Choroid plexus epithelial cell (primary cell): ENCODE results near the gene ARVCF.

Source experiments
- DNase-seq: peaks from one replicate; pipeline ENCODE4 v3.0.0-alpha.2; 2010; ENCODE audit warnings: low read depth
- H3K4me3 ChIP-seq: 2 replicates; pipeline ENCODE4 v1.5.1; 2011; ENCODE audit warnings: low read depth, mild to moderate bottlenecking, control low read depth, low read length, moderate library complexity
- CTCF ChIP-seq: conservative IDR thresholded peaks from 2 replicates; pipeline ENCODE4 v1.5.1; 2011; ENCODE audit warnings: low read depth, mild to moderate bottlenecking, control low read depth, inconsistent platforms, low read length, moderate library complexity

The ARVCF gene

GRCh38 chr22:19972652-19973550, 43.7 kb downstream of the ARVCF start:
- no peak overlapping the region for H3K4me3 ChIP-seq
- TF ChIP-seq CTCF, result no peak

DNA sequence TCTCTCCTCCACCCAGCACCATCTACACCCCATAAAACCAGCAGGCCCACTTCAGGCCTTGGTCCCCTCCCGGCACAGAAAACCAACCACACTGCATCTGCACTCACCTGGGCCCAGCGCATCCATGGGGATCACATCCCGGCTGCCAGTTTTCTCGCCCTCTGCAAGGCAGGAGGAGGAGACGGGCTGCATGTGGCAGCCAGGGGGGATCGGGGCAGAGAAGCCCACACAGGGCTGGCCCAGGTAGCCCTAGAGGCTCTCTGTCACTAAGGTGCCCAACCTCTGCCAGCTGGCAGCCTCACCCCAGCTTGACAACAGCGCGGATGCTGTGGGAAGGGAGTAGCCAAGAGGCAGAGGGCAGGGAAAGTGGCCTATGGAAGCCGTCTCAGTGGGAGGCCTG, 44.4 kb downstream of the ARVCF start:
- no peak for DNase-seq
- H3K4me3 ChIP-seq, result no peak overlapping the region
- TF ChIP-seq CTCF, result no peak

More at GRCh38 chr22:19972652-19973550, 43.7 kb downstream of the ARVCF start:
- no peak for DNase-seq

GRCh38 chr22:19971276-19972124, 45.1 kb downstream of the ARVCF start:
- TF ChIP-seq CTCF, result no peak
- DNase-seq, result no peak
- no peak overlapping the region for H3K4me3 ChIP-seq

DNA sequence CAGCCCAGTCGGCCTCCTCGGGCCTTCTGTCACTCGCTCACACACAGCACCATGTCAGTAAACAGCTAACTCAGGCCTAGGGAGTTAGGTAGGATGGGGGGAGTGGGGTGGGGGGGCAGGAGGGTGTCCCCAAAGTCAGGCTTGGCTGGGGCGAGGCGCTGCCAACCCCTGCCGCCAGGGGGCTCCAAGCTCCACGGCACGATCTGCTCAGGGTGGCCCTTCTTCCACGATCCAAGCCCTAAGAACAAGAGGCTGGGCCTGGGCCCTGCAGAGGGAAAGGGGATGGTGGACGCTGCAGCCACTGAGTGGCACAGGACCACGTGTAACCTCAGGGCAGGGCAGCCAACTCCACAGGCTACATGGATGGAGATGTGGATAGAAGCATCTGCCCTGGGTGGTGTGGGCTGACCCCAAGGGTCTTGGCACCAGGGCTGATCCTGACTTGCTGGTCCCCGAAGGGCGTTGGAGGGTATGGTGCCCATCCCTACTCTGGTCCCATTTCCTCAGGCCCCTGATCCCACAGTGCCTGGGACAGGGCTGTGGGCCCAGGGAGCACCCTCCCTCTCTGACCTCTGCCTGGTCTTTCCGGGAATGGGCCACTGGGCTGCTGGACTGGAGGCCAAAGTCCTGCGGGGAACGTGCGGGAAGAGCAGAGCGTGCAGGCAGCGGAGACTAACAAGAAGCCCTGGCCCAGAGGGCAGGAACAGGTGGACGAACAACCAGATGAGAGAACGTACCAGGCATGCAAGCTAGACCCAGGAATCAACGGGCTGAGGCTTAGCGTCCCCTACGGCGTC, 45.9 kb downstream of the ARVCF start:
- no peak overlapping the region for H3K4me3 ChIP-seq
- peak; percentile 87 for TF ChIP-seq CTCF
- peak; percentile 68 for DNase-seq

DNA sequence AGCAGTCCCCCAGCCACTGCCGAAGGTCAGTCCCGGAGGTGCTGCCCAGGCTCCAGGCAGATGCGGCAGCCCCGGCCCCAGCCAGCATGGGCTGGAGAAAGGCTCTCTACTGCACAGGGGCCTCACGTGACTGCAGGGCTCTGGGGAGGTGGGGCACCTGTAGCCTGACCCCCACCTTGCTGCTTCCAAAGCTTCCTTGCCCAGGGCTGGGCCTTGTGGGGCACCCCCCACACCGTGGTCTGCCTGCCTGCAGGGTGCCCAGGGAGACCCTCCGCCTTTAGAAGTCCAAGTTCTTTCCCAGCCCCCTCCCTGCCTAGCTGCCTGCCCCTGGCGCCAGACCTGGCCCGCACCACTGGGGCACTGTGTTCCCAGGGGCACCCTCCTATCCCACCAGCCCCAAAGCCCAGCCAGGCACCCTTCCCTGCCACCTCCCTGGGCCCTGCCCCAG, 46.6 kb downstream of the ARVCF start:
- no peak for DNase-seq
- no peak overlapping the region for H3K4me3 ChIP-seq
- TF ChIP-seq CTCF, result no peak

DNA sequence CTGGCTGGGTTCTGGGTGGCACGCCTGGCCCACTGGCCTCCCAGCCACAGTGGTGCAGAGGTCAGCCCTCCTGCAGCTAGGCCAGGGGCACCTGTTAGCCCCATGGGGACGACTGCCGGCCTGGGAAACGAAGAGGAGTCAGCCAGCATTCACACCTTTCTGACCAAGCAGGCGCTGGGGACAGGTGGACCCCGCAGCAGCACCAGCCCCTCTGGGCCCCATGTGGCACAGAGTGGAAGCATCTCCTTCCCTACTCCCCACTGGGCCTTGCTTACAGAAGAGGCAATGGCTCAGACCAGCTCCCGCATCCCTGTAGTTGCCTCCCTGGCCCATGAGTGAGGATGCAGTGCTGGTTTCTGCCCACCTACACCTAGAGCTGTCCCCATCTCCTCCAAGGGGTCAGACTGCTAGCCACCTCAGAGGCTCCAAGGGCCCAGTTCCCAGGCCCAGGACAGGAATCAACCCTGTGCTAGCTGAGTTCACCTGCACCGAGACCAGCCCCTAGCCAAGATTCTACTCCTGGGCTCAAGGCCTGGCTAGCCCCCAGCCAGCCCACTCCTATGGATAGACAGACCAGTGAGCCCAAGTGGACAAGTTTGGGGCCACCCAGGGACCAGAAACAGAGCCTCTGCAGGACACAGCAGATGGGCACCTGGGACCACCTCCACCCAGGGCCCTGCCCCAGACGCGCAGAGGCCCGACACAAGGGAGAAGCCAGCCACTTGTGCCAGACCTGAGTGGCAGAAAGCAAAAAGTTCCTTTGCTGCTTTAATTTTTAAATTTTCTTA, 47.3 kb downstream of the ARVCF start:
- no peak for DNase-seq
- H3K4me3 ChIP-seq, result no peak overlapping the region
- no peak for TF ChIP-seq CTCF
